ENCODE measurements around the gene PROK1. TPM values are rescaled to one million over a fixed set of nuclear protein-coding genes. Genes with fewer than 3 reads are reported as not detected.

The PROK1 gene
- total and polyA plus RNA-seq, 2 experiments from 2014 or later = not detected

DNA sequence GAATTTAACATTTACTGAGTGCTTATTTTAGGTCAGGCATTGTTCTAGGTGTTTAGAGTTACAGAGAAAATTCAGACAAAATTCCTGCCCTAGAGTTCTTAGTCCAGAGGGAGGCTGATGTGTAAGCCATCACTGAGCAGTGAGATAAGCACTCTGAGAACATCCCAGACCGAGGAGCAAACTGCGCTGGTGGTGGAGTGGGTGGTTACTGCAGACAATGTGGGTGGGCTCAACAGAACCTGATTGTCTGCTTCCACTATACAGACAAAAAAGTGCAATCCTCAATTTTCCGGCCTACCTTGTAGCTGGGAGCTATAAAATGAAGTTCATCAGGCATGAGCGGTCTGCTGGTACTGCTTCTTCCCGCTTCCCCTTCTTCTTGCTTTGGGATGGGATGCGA, 23.5 kb downstream of the PROK1 start:
- H3K9me3 Mint-ChIP-seq = no peaks in the 10 kb centered on the region
- DNase-seq (ENCODE audit: low spot score) = no peak
- Histone ChIP-seq H3K27ac (ENCODE audit: low read depth) (no peak overlapping the region), H3F3A (replicated peaks; ENCODE audit: low read depth) (no peaks in the 10 kb centered on the region), H3K4me3 (no peak overlapping the region), H3K4me2 (no peak overlapping the region), H4K20me1 (replicated peaks; ENCODE audit: insufficient read depth) (no peaks in the 10 kb centered on the region), H3K27me3 (ENCODE audit: insufficient read depth) (no peaks in the 10 kb centered on the region), H3K4me1 (ENCODE audit: insufficient read depth) (no peaks in the 10 kb centered on the region), H3K9me2 (ENCODE audit: insufficient read depth) (no peaks in the 10 kb centered on the region), H3K36me3 (ENCODE audit: insufficient read depth) (no peaks in the 10 kb centered on the region), H3K79me2 (replicated peaks; ENCODE audit: insufficient read depth) (no peaks in the 10 kb centered on the region), H2AFZ (no peak overlapping the region)
- no peak overlapping the region for H3K4me3 Mint-ChIP-seq
- no peaks in the 10 kb centered on the region for H3K36me3 Mint-ChIP-seq (ENCODE audit: low read depth)
- TF ChIP-seq, protein P1, sequence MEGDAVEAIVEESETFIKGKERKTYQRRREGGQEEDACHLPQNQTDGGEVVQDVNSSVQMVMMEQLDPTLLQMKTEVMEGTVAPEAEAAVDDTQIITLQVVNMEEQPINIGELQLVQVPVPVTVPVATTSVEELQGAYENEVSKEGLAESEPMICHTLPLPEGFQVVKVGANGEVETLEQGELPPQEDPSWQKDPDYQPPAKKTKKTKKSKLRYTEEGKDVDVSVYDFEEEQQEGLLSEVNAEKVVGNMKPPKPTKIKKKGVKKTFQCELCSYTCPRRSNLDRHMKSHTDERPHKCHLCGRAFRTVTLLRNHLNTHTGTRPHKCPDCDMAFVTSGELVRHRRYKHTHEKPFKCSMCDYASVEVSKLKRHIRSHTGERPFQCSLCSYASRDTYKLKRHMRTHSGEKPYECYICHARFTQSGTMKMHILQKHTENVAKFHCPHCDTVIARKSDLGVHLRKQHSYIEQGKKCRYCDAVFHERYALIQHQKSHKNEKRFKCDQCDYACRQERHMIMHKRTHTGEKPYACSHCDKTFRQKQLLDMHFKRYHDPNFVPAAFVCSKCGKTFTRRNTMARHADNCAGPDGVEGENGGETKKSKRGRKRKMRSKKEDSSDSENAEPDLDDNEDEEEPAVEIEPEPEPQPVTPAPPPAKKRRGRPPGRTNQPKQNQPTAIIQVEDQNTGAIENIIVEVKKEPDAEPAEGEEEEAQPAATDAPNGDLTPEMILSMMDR (conservative IDR thresholded peaks at IDR 0.05; ENCODE audit: low read depth in 2 of 2) = no peak
- TF ChIP-seq, protein P2, sequence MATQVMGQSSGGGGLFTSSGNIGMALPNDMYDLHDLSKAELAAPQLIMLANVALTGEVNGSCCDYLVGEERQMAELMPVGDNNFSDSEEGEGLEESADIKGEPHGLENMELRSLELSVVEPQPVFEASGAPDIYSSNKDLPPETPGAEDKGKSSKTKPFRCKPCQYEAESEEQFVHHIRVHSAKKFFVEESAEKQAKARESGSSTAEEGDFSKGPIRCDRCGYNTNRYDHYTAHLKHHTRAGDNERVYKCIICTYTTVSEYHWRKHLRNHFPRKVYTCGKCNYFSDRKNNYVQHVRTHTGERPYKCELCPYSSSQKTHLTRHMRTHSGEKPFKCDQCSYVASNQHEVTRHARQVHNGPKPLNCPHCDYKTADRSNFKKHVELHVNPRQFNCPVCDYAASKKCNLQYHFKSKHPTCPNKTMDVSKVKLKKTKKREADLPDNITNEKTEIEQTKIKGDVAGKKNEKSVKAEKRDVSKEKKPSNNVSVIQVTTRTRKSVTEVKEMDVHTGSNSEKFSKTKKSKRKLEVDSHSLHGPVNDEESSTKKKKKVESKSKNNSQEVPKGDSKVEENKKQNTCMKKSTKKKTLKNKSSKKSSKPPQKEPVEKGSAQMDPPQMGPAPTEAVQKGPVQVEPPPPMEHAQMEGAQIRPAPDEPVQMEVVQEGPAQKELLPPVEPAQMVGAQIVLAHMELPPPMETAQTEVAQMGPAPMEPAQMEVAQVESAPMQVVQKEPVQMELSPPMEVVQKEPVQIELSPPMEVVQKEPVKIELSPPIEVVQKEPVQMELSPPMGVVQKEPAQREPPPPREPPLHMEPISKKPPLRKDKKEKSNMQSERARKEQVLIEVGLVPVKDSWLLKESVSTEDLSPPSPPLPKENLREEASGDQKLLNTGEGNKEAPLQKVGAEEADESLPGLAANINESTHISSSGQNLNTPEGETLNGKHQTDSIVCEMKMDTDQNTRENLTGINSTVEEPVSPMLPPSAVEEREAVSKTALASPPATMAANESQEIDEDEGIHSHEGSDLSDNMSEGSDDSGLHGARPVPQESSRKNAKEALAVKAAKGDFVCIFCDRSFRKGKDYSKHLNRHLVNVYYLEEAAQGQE (IDR thresholded peaks at IDR 0.05; ENCODE audit: unreplicated experiment) = no peak
- TF ChIP-seq, protein P3, sequence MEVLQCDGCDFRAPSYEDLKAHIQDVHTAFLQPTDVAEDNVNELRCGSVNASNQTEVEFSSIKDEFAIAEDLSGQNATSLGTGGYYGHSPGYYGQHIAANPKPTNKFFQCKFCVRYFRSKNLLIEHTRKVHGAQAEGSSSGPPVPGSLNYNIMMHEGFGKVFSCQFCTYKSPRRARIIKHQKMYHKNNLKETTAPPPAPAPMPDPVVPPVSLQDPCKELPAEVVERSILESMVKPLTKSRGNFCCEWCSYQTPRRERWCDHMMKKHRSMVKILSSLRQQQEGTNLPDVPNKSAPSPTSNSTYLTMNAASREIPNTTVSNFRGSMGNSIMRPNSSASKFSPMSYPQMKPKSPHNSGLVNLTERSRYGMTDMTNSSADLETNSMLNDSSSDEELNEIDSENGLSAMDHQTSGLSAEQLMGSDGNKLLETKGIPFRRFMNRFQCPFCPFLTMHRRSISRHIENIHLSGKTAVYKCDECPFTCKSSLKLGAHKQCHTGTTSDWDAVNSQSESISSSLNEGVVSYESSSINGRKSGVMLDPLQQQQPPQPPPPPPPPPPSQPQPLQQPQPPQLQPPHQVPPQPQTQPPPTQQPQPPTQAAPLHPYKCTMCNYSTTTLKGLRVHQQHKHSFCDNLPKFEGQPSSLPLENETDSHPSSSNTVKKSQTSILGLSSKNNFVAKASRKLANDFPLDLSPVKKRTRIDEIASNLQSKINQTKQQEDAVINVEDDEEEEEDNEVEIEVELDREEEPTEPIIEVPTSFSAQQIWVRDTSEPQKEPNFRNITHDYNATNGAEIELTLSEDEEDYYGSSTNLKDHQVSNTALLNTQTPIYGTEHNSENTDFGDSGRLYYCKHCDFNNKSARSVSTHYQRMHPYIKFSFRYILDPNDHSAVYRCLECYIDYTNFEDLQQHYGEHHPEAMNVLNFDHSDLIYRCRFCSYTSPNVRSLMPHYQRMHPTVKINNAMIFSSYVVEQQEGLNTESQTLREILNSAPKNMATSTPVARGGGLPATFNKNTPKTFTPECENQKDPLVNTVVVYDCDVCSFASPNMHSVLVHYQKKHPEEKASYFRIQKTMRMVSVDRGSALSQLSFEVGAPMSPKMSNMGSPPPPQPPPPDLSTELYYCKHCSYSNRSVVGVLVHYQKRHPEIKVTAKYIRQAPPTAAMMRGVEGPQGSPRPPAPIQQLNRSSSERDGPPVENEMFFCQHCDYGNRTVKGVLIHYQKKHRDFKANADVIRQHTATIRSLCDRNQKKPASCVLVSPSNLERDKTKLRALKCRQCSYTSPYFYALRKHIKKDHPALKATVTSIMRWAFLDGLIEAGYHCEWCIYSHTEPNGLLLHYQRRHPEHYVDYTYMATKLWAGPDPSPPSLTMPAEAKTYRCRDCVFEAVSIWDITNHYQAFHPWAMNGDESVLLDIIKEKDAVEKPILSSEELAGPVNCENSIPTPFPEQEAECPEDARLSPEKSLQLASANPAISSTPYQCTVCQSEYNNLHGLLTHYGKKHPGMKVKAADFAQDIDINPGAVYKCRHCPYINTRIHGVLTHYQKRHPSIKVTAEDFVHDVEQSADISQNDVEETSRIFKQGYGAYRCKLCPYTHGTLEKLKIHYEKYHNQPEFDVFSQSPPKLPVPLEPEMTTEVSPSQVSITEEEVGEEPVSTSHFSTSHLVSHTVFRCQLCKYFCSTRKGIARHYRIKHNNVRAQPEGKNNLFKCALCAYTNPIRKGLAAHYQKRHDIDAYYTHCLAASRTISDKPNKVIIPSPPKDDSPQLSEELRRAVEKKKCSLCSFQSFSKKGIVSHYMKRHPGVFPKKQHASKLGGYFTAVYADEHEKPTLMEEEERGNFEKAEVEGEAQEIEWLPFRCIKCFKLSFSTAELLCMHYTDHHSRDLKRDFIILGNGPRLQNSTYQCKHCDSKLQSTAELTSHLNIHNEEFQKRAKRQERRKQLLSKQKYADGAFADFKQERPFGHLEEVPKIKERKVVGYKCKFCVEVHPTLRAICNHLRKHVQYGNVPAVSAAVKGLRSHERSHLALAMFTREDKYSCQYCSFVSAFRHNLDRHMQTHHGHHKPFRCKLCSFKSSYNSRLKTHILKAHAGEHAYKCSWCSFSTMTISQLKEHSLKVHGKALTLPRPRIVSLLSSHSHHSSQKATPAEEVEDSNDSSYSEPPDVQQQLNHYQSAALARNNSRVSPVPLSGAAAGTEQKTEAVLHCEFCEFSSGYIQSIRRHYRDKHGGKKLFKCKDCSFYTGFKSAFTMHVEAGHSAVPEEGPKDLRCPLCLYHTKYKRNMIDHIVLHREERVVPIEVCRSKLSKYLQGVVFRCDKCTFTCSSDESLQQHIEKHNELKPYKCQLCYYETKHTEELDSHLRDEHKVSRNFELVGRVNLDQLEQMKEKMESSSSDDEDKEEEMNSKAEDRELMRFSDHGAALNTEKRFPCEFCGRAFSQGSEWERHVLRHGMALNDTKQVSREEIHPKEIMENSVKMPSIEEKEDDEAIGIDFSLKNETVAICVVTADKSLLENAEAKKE (CRISPR knock-in tag; IDR thresholded peaks at IDR 0.05) = no peak
- no peak for TF ChIP-seq JUNB (IDR thresholded peaks at IDR 0.05; ENCODE audit: unreplicated experiment)
- no peak for TF ChIP-seq NANOG (IDR thresholded peaks at IDR 0.05; ENCODE audit: borderline replicate concordance)
- TF ChIP-seq EZH2phosphoT487 (IDR thresholded peaks at IDR 0.05; ENCODE audit: unreplicated experiment) = no peak
- no peak for TF ChIP-seq CREB1 (CRISPR knock-in tag; IDR thresholded peaks at IDR 0.05; ENCODE audit: low read depth)
- TF ChIP-seq, protein P4, sequence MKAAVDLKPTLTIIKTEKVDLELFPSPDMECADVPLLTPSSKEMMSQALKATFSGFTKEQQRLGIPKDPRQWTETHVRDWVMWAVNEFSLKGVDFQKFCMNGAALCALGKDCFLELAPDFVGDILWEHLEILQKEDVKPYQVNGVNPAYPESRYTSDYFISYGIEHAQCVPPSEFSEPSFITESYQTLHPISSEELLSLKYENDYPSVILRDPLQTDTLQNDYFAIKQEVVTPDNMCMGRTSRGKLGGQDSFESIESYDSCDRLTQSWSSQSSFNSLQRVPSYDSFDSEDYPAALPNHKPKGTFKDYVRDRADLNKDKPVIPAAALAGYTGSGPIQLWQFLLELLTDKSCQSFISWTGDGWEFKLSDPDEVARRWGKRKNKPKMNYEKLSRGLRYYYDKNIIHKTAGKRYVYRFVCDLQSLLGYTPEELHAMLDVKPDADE (IDR thresholded peaks at IDR 0.05) = no peak
- no peak for TF ChIP-seq ZNF331 (CRISPR knock-in tag; IDR thresholded peaks at IDR 0.05; ENCODE audit: low read depth)
- no peak for TF ChIP-seq POLR2AphosphoS5 (IDR thresholded peaks at IDR 0.05; ENCODE audit: low read depth)
- TF ChIP-seq ZNF114 (CRISPR knock-in tag; IDR thresholded peaks at IDR 0.05) = no peak
- H3K4me1 Mint-ChIP-seq = peaks cover 20% of the 10 kb centered on the region
- no peak for ATAC-seq
- H3K27ac Mint-ChIP-seq = no peak overlapping the region
- H3K27me3 Mint-ChIP-seq (ENCODE audit: insufficient read depth, low read depth, poor library complexity) = peaks cover 14% of the 10 kb centered on the region
